Measurements from ENCODE around the gene ACADS. TPM values are rescaled to one million over a fixed set of nuclear protein-coding genes. Genes with fewer than 3 reads are reported as not detected.

The ACADS gene
- total RNA-seq, 3 donors from 2014 or later (not counting 1 experiment from before 2014, with no cell fraction given) = 14.9 to 18.6 (median 15.5) TPM

- ATAC-seq (no peak), DNase-seq (no peak)
- Histone ChIP-seq H3K4me3 (ENCODE audit: low read length) (no peak overlapping the region), H3K27ac (ENCODE audit: low read length) (no peak overlapping the region), H3K36me3 (ENCODE audit: control insufficient read depth, insufficient read depth, low read length) (no peaks in the 10 kb centered on the region), H3K4me1 (ENCODE audit: control insufficient read depth, insufficient read depth, low read length) (peaks cover 19% of the 10 kb centered on the region), H3K9me3 (ENCODE audit: control insufficient read depth, insufficient read depth, low read length) (no peaks in the 10 kb centered on the region), H3K27me3 (ENCODE audit: control insufficient read depth, insufficient read depth, low read length) (no peaks in the 10 kb centered on the region)
- no peak overlapping the region for H3K4me3 Mint-ChIP-seq
- no peaks in the 10 kb centered on the region for H3K27me3 Mint-ChIP-seq (ENCODE audit: low read depth in 2 of 2)
- no peaks in the 10 kb centered on the region for H3K36me3 Mint-ChIP-seq
- no peak overlapping the region for H3K27ac Mint-ChIP-seq
- no peak for TF ChIP-seq CTCF (IDR thresholded peaks at IDR 0.05)
- intact Hi-C loops (cut with micrococcal nuclease) = no loop called here
- peaks cover 20 to 22% of the 10 kb centered on the region in 2 donors for H3K4me1 Mint-ChIP-seq
- 53% methylated on average over 4 of the region's 4 CpGs for WGBS (ENCODE audit: insufficient coverage)
- H3K9me3 Mint-ChIP-seq = no peaks in the 10 kb centered on the region
These were observed 17.0 kb upstream of the ACADS start for GRCh38 chr12:120708651-120709050.

DNA sequence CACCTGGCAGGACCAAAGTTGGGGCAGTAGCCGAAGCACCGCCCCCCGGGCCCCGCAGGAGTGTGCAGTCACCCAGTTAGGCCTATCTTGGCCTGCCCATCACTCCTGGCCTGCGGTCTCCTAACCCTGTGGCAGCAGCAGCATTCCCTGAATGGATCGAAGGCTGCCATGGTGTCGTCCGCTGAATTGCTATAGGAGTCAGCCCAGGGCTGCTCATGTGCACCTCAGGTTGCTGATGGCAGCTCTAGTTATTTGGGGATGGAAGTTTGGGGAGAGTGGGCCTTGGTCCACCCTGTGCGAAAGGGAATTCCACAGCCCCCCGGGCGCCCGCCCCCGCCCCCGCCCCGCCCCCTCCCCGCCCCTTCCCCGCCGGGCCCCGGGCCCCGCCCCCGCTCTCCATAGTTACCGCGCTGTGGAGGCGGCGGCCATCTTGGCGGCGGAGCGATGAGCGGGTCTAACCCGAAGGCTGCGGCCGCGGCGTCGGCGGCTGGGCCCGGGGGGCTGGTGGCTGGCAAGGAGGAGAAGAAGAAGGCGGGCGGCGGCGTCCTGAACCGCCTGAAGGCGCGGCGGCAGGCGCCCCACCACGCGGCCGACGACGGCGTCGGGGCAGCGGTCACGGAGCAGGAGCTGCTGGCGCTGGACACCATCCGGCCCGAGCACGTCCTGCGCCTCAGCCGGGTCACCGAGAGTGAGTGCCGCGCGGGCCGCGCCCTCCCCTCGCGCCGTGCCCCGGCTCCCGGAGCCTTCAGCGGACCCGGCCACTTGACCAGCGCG is 15.4 kb upstream of the ACADS start, which contains the start of gene UNC119B:
TSS of gene UNC119B (plus strand) at position 428 of the 774 bp plus-strand sequence. CDS start at position 445, 17 bp downstream.
- Mint-ChIP-seq H3K9me3 (no peaks in the 10 kb centered on the region), H3K27me3 (ENCODE audit: low read depth in 2 of 2) (no peaks in the 10 kb centered on the region), H3K27ac (peak within 1 kb of the TSS; percentile 71 to 87), H3K36me3 (no peaks in the 10 kb centered on the region), H3K4me3 (peak within 1 kb of the TSS; percentile 90), H3K4me1 (peaks cover 25 to 27% of the 10 kb centered on the region in 2 donors)
- Histone ChIP-seq H3K27ac (ENCODE audit: low read length) (peak within 1 kb of the TSS; percentile 39), H3K36me3 (ENCODE audit: control insufficient read depth, insufficient read depth, low read length) (peaks cover 3% of the 10 kb centered on the region), H3K4me1 (ENCODE audit: control insufficient read depth, insufficient read depth, low read length) (peaks cover 22% of the 10 kb centered on the region), H3K27me3 (ENCODE audit: control insufficient read depth, insufficient read depth, low read length) (no peaks in the 10 kb centered on the region), H3K9me3 (ENCODE audit: control insufficient read depth, insufficient read depth, low read length) (no peaks in the 10 kb centered on the region), H3K4me3 (ENCODE audit: low read length) (peak within 1 kb of the TSS; percentile 56)
- under 1% methylated on average over 70 of the region's 76 CpGs for WGBS (ENCODE audit: insufficient coverage)
- peak; percentile 67 to 85 for DNase-seq
- peak; percentile 89 to 92 (median 91) for ATAC-seq
- intact Hi-C loops (cut with micrococcal nuclease) = loop anchor here (5.0 kb wide), 1 partner anchor 353 kb away; no protein-coding TSS in a partner anchor
- TF ChIP-seq CTCF (IDR thresholded peaks at IDR 0.05) = no peak

- ATAC-seq (peak in 1 of 3 donors; percentile 4), DNase-seq (peak in 1 of 2 donors; percentile 45)
- peak overlapping the region; percentile 56 for H3K4me3 ChIP-seq (ENCODE audit: low read length)
- no peak for TF ChIP-seq CTCF (IDR thresholded peaks at IDR 0.05)
- peaks cover 22% of the 10 kb centered on the region for H3K4me1 ChIP-seq (ENCODE audit: control insufficient read depth, insufficient read depth, low read length)
- no peak overlapping the region for H3K27ac ChIP-seq (ENCODE audit: low read length)
- intact Hi-C loops (cut with micrococcal nuclease) = loop anchor here (5.0 kb wide), 1 partner anchor 354 kb away; no protein-coding TSS in a partner anchor
- H3K27me3 ChIP-seq (ENCODE audit: control insufficient read depth, insufficient read depth, low read length) = no peaks in the 10 kb centered on the region
- Mint-ChIP-seq H3K36me3 (no peaks in the 10 kb centered on the region), H3K4me1 (peaks cover 25 to 27% of the 10 kb centered on the region in 2 donors), H3K27me3 (ENCODE audit: low read depth in 2 of 2) (no peaks in the 10 kb centered on the region), H3K9me3 (no peaks in the 10 kb centered on the region), H3K27ac (peak overlapping the region; percentile 71 to 87), H3K4me3 (peak overlapping the region; percentile 90)
- under 1% methylated on average over 31 of the region's 31 CpGs for WGBS (ENCODE audit: insufficient coverage)
- no peaks in the 10 kb centered on the region for H3K9me3 ChIP-seq (ENCODE audit: control insufficient read depth, insufficient read depth, low read length)
- peaks cover 4% of the 10 kb centered on the region for H3K36me3 ChIP-seq (ENCODE audit: control insufficient read depth, insufficient read depth, low read length)
These were observed 14.8 kb upstream of the ACADS start for GRCh38 chr12:120710805-120711296.

Data from natural killer cell (primary cell).